Measurements from ENCODE around the gene POLR3E.

POLR3E gene, protein sequence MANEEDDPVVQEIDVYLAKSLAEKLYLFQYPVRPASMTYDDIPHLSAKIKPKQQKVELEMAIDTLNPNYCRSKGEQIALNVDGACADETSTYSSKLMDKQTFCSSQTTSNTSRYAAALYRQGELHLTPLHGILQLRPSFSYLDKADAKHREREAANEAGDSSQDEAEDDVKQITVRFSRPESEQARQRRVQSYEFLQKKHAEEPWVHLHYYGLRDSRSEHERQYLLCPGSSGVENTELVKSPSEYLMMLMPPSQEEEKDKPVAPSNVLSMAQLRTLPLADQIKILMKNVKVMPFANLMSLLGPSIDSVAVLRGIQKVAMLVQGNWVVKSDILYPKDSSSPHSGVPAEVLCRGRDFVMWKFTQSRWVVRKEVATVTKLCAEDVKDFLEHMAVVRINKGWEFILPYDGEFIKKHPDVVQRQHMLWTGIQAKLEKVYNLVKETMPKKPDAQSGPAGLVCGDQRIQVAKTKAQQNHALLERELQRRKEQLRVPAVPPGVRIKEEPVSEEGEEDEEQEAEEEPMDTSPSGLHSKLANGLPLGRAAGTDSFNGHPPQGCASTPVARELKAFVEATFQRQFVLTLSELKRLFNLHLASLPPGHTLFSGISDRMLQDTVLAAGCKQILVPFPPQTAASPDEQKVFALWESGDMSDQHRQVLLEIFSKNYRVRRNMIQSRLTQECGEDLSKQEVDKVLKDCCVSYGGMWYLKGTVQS

DNA sequence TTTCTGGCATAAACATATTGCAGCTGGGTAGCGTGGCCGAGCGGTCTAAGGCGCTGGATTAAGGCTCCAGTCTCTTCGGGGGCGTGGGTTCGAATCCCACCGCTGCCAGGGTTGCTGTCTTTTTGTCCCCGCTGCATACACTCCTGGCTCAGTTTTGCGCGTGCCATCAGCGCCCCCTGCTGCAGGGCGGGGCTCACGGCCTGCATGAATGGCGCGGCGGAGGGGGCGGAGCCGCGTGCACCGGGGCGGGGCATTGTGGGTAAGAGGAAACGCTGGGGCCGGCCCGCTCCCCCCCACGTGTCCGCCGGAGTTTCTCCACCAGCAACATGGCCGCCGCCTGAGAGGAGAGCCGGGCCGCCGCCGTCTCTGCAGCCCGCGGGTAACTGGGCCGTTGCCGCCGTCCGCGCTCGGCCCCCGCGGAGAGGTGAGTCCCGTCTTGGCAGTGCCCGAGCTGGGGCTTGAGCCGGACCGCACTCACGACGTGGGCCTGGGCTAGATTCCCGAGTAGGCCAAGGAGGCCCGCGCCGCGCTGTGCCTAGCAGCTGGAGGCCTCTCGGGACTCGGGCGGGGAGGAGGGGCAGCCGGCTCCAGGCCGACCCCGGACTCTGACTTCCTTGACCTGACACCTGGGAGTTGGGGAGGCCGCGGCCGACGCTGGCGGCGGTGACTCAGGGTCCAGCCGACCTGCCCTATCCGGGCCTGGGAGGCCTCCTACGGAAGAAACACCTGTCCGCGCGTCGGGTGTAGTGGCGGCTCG lies at the start of gene POLR3E:
Gene POLR3E, plus strand, starts transcription at position 296 of the 757 bp plus-strand sequence. CDS start 5,560 bp downstream, outside the sequence.
- peak; percentile 100 for DNase-seq (ENCODE audit: low read depth)

DNA sequence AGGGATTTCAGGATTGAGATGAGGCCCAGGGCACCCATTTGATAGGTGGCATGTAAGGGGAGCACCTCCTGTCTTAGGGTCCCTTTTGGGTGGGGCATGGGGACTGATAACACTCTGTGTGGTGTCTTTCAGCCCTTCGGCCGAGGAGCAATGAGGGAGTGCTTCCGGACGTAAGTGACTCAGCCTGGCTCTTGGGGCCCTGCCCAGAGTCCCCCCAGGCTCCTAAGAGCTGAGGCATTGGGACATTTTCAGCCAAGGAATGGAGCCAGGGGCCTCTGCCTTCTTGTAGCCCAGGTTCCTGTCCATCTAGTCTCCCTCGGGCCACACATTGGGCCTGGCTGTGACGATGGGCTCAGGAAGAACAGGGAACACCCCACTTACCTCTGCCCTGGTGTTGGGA lies 46.7 kb upstream of the POLR3E start:
- DNase-seq (ENCODE audit: low read depth): no peak

DNA sequence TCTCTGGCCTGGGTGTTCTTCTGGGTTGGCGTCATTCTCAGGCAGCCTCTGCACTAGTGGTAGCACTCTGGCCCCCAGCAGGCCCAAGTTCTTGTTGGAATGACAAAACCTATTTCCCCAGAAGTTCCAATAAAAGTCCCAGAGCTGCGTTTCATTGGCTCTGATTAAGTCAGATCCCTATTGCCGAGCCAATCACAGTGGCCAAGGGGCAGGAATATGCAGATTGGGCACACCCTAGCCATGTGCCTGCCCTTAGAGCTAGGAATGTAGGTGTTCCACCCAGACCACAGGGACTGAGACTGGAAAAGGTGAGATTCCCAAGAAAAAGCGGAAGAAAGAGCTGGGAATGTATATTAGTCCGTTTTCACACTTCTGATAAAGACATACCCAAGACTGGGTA lies 44.9 kb upstream of the POLR3E start:
- no peak for DNase-seq (ENCODE audit: low read depth)

DNA sequence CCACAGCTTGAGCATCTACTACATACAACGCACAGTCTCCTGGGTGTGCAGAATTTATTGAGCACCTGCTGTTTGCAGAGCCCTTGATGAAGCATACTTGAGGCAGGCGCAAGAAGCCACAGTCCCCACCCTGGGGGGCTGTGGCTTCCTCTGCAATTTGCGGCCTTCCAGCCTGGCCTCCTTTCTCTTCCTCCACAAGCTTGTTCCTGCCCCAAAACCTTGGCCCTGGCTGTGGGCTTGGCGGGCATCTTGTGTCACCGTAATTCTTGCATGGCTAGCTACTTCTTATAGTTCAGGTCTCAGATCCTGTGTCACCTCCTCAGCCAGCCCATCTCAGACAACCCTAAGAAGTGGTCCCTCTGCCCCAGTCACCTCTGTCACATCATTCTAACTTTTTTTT lies 43.9 kb upstream of the POLR3E start:
- DNase-seq (ENCODE audit: low read depth): no peak

DNA sequence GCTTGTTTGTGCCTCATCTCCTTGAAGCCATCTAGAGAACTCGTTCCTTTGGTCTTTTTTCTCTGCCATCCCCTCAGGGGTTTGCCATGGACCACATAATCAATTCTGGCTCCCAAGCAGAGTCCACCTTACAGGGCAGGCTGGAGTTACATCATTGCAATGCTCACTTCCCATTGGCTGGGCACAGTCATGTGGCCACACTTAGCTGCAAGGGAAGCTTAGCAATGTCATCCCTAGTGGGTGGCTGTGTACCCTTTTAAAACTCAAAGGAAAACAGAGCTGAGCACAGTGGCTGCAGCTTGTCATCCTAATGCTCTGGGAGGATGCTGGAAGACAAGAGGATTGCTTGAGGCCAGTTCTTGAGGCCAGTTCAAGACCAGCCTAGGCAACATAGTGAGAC lies 41.9 kb upstream of the POLR3E start:
- DNase-seq (ENCODE audit: low read depth): no peak

DNA sequence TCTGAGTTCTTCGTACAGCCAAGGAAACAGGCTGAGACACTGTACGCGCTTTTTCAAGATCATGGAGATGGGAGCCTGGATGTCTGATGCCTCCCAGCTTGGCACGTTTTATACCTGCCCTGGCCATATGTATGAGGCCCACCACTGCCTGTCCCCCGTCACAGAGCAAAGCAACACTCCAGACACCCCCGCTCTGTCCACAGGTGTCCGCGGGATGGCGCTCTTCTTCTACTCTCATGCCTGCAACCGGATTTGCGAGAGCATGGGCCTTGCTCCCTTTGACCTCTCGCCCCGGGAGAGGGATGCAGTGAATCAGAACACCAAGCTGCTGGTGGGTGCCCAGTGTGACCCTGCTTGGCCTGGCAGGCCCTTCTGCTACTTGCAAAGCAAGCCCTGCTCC lies 39.8 kb upstream of the POLR3E start:
- DNase-seq (ENCODE audit: low read depth): no peak

DNA sequence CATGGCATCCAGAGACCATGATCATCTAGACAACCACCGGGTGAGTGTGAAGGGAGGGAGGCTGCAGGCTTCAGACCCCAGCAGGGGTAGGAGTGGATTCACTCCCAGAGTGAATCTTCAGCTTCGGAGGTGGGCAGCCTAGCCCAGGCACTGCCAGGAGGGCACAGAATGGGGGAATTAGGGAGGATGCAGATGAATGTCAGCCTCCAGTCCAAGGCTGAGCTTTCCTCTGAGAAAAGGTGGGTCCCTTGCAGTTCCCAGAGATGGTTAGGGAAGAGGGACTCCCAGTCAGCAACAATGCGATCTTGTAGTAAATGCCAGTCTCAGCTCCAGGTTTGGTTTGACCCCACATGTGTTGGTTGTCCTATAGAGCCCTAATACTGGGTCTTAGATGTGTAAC lies 36.7 kb upstream of the POLR3E start:
- DNase-seq (ENCODE audit: low read depth): no peak

DNA sequence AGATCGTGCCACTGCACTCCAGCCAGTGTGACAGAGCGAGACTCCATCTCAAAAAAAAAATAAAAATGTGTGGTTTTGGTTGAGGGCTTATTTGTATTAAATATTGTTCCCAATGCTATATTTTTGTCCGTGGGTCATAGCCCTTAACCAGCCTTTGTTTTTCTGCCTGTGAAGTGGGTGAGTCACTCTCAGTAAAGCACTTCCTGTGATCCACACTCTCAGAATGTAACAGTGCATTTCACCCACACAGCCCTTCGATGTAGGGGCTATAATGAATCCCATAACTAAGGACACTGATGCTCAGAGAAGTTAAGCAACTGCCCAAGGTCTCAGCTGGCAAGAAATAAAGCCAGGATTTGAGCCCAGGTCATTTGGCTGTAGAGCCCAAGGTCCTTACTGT lies 34.7 kb upstream of the POLR3E start:
- DNase-seq (ENCODE audit: low read depth): no peak

DNA sequence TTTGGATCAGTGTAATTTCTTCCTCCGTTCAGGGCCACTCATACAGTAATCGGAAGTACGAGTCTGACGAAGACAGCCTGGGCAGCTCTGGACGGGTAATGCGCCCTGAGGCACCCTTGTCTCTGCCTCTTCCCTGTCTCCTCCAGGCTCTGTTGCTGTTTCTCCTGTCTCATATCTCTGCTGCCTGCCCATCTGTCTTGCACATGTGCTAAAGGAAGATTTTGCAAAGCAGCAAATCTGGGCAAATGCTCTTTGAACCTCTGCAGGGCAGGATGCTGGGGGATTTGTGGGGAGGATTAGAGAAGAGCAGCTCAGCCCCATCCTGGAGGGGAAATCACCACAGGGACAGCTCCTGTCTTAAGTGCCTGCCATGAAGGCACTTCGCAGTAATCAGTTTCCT lies 32.4 kb upstream of the POLR3E start:
- DNase-seq (ENCODE audit: low read depth): no peak

DNA sequence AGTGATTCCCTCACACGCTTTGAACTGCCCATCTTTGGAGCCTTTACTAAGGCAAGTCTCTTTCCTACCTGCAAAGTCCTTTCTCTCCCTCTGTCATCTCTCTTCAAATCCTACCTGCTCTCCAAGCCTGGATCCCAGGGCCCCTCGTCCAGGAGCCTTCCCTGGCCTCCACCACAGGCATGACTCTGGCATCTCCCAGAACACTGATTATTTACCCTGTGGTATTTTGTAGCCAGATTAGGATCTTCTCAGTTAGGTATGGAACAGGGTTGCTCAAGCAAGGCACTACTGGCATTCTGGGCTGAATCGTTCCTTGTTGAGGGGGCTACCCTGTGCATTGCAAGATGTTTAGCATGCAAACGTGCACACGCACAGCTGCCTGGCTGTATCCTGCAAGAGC lies 31.9 kb upstream of the POLR3E start:
- DNase-seq (ENCODE audit: low read depth): no peak

DNA sequence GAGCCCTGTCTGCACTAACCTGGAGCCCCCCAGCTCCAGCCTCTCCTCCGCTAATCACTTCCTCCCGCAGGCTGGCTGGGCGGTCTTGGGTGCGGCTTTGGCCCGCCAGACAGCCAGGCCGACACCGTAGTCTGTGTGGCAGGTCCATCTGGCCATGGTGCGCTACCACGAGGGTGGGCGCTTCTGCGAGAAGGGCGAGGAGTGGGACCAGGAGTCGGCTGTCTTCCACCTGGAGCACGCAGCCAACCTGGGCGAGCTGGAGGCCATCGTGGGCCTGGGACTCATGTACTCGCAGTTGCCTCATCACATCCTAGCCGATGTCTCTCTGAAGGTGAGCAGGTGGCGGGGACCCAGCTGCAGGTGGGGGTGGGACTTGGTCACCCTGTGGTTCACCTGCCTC lies 30.7 kb upstream of the POLR3E start:
- DNase-seq (ENCODE audit: low read depth): no peak

DNA sequence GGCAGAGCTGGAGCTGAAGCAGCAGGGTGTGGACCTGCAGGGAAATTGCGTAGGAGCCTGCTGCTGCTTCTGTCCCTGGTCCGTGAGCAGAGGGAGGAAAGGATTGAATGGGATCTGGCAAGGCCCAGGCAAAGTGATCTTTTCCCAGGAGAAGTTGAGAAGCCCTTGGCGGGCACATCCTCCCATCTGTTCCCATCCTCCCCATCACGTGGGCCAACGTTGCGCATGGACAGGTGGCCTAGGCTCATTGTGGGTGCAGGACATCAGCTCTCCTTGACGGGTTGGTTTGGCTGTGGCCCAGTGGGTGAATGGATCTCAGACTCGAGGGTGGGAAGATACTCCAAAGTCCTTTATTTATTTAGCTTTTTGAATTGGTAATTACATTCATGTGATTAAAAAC lies 29.4 kb upstream of the POLR3E start:
- no peak for DNase-seq (ENCODE audit: low read depth)

DNA sequence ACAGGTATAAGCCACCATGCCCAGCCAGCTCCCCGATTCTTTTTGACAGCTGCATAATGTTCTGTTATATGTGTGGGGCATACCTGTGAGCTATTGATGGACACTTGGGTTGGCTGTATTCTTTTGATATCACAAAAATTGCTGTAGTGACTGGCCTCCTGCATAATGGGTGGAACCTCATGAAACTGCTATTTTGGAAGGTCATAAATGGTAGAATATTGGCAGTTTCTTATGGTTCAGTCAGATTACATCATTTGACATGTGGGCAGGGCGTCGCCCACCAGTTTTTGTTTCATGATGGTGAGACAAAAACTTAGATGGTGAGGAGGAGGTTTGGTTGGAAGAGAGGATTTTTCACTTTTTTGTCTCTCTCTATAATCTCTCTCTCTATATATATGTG lies 26.7 kb upstream of the POLR3E start:
- DNase-seq (ENCODE audit: low read depth): no peak

DNA sequence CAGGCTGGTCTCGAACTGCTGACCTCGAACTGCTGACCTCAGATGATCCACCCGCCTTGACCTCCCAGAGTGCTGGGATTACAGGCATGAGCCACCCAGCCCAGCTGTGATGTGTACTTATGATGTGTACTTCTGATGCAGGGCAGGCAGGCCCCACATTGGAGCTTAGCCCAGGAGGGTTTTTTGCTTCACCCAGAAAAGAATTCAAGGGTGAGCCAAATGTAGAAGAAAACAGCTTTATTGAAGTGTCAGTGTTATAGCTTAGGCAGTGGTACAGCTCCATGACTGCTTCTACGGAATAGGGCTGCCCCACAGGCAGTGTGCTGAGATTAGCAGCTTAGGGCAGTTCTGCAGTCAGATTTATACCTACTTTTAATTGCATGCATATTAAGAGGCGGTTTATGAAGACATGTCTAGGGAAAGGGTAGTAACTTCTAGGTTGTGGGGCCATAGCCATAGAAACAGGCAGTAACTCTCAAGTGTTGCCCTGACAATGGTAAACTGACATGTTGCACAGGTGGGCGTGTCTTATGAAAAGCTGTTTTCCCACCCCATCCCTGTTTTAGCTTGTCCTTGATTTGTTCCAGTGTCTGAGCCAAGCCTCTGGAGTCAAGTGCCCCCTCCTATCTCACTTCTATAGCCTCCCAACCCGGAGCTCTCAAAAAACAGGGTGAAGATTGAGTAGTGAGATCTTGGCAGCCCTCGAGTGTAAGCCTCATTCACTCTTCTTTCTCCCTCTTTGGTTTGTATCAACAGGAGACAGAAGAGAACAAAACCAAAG lies 24.1 kb upstream of the POLR3E start:
- no peak for DNase-seq (ENCODE audit: low read depth)

DNA sequence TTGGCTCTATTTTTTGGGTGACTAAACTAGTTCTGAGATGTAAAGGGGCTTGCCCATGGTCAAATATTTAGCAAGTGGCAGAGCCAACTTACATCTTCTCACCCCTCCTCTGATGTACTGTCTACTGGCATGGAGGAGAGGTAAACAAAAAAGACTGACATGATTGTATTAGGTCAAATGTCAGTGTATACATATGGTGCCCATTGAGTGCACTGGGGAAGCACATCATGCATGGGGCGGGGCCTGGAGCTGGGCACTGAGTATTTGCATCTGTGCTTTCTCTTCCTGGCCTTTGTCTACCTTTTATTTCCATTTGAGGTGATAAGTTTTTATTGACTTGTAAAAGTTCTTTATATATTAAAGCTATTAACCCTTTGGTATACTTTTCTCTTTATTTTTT lies 22.3 kb upstream of the POLR3E start:
- no peak for DNase-seq (ENCODE audit: low read depth)

DNA sequence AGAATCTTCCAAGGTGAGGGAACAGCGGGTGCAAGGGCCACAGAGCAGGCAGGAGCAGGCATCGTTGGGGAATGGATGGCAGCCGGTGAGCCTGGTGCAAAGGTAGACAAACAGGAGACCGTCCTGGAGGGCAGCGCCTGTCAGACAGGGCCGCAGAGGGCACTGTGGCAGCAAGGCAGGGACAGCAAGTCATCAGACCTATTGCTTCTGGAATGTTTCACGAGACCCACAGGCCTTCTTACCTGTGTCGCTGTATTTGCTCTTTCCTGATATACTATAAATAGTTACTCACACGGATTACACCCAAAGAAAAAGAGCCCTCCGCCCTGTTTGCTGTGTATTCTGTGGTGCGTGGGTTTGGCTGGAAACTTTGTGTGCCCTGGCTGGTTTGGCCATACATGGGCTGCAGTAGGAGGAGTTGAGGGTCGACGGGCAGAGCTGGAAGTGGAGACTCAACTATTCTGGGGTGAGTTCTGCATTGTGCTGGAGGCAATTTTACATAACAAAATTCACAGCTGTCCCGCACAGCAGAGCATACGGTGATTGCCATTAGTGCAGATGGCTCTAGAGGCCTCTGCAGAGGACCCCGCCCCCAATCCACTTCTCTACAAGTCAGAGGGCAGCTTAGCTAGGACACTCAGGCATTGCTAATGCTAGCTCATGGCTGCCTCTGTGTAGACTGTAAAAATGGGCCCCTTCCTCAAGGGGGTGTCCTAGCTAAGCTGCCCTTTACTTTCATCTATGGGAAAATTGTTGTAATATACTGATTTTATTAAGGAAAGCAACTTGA lies 18.6 kb upstream of the POLR3E start:
- DNase-seq (ENCODE audit: low read depth): no peak

DNA sequence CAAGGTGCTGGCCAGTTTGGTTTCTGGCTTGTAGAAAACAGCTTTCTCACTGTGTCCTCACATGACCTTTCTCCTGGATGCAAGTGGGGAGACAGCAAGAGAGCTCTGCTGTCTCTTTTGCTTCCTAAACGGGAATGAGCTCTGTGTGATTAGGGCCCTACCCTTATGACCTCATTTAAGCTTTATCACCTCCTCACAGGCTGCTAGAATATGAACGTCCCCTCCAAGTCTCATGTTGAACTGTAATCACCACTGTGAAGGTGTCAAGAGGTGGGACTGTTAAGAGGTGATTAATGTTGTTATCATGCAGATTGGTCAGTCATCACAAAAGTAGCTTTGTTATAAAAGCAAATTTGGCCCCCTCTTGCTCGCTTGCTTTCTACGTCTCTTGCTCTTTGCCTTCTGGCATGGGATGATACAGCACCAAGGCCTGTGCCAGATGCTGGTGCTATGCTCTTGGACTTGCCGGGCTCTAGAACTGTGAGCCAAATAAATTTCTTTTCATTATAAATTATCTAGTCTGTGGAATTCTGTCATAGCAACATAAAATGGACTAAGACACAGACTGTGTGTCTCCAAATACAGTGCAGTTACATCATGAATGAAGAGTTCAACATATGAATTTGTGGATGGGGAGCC lies 14.8 kb upstream of the POLR3E start:
- DNase-seq (ENCODE audit: low read depth): no peak

DNA sequence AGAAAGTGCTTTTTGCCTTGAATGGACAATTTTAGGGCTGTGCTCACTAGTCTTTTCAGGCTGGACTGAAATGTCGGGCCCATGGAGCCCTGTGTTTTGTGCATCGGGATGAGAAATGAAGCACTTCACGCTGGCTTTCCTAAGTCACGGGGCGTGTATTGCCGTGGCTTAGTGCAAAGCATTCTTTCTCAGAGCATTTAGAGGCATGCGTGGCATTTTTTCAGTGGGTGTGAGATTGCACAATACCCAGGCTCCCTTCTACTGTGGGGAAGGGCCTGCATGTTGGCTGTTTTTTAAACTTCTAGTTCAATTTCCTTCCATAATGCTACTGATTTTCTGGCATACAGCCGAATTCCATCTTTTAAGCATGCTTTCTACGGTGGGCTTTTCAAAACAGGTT lies 12.6 kb upstream of the POLR3E start:
- no peak for DNase-seq (ENCODE audit: low read depth)

DNA sequence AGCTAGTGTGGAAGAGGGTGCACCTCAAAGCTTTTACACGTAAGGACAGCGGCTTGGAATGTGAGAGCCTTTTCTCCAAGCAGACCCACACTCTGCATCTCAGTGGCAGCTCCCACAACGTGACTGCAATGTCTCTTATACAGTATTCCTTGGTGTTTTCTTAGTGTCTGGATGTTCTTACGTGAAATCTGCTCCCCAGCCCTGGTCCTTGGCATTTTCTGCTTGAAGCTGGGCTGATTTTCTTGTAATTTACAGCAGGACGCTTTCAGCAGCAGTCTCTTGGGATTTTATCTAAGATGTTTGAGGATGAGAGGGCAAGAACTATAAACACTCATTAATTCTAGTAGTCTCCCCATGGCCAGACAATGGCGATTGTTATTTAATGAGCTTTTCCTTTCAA lies 12.1 kb upstream of the POLR3E start:
- no peak for DNase-seq (ENCODE audit: low read depth)

DNA sequence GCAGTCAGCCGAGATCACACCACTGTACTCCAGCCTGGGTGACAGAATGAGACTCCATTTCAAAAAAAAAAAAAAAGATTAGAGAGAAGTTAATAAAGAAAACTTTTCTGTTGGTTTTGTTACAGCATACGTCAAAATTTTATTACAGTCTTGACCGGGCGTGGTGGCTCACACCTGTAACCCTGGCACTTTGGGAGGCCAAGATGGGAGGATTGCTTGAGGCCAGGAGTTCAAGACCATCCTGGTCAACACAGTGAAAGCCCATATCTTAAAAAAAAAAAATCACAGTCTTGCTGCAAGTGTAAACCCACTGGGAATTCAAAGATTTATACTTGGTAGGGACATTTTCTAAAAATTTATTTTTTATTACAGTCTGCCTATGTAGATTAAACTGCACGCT lies 6.2 kb upstream of the POLR3E start:
- no peak for DNase-seq (ENCODE audit: low read depth)

DNA sequence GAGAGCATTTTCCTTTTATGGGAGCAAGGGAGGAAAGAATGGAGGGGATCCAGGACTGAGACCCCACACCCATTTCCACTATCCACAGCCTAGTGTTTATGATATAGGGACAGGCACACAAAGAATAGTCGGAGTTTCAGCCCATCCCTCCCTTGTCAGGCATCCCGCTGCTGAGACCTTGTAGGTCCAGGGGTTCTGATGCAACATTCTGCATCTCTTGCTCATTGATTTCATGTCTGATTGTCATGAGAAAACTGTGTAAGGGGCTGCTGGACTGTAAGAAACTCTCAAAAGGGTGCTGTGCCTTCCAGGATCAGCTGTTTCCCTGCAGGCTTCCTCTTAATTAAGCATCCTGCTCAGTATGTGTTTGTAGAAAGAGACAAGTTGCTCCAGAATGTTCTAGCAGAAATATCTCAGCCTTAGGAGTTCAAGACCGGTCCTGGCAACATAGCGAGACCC lies 5.3 kb upstream of the POLR3E start:
- no peak for DNase-seq (ENCODE audit: low read depth)
